ENCODE results near the gene SDK2. TPM values are rescaled to one million over a fixed set of nuclear protein-coding genes. Genes with fewer than 3 reads are reported as not detected.

The SDK2 gene
- polyA plus RNA-seq, 3 donors: 0.01 TPM; not detected in 2

- Histone ChIP-seq H3K27ac (ENCODE audit: low read depth in 1 of 2, low read length in 2 of 2) (no peak overlapping the region), H3K4me2 (replicated peaks; ENCODE audit: extremely low read depth, low read length, poor library complexity, severe bottlenecking) (no peak overlapping the region), H3K79me2 (ENCODE audit: insufficient read depth, low read length) (no peaks in the 10 kb centered on the region), H3K4me3 (replicated peaks in 1 of 3; ENCODE audit: low read depth in 2 of 3, low read length in 3 of 3) (no peak overlapping the region), H2AFZ (ENCODE audit: insufficient read depth, low read depth, low read length, poor library complexity, severe bottlenecking) (no peak overlapping the region), H3K4me1 (ENCODE audit: control insufficient read depth in 1 of 2, insufficient read depth in 2 of 2, low read length in 2 of 2) (peaks cover 25 to 33% of the 10 kb centered on the region in 2 donors), H3K9me3 (replicated peaks in 1 of 2; ENCODE audit: control insufficient read depth in 1 of 2, insufficient read depth in 1 of 2, low read length in 2 of 2) (no peaks in the 10 kb centered on the region), H3K36me3 (replicated peaks in 1 of 2; ENCODE audit: control insufficient read depth in 1 of 2, insufficient read depth in 2 of 2, low read length in 2 of 2) (no peaks in the 10 kb centered on the region), H3K9ac (ENCODE audit: insufficient read depth, low read length, poor library complexity, severe bottlenecking) (no peak overlapping the region), H4K20me1 (ENCODE audit: insufficient read depth, low read length) (no peaks in the 10 kb centered on the region), H3K27me3 (ENCODE audit: control insufficient read depth in 2 of 2, insufficient read depth in 2 of 2, low read length in 2 of 2) (no peaks in the 10 kb centered on the region)
- 80% methylated on average over 8 of the region's 11 CpGs for WGBS (ENCODE audit: insufficient coverage)
- no peak overlapping the region for H3K4me3 Mint-ChIP-seq
- H3K36me3 Mint-ChIP-seq: no peaks in the 10 kb centered on the region
- DNase-seq: no peak
- H3K27me3 Mint-ChIP-seq (ENCODE audit: low read depth in 3 of 3): peaks cover 2 to 9% (median 4%) of the 10 kb centered on the region in 3 donors
- intact Hi-C loops (cut with micrococcal nuclease): no loop called here
- H3K27ac Mint-ChIP-seq: no peak overlapping the region
- H3K9me3 Mint-ChIP-seq: peaks cover 3 to 11% (median 9%) of the 10 kb centered on the region in 7 donors
- peaks cover 35% of the 10 kb centered on the region for H3K4me1 Mint-ChIP-seq
- TF ChIP-seq CTCF (IDR thresholded peaks at IDR 0.05): no peak
These were observed 98.1 kb downstream of the SDK2 start for GRCh38 chr17:73546114-73546513.

GRCh38 chr17:73545109-73546032 is 98.9 kb downstream of the SDK2 start:
- Mint-ChIP-seq H3K4me1 (peaks cover 35% of the 10 kb centered on the region), H3K9me3 (peaks cover 3 to 11% (median 9%) of the 10 kb centered on the region in 7 donors), H3K36me3 (no peaks in the 10 kb centered on the region), H3K27ac (peak overlapping the region in 1 of 7 donors; percentile 9), H3K27me3 (ENCODE audit: low read depth in 3 of 3) (peaks cover 3 to 5% (median 4%) of the 10 kb centered on the region in 3 donors), H3K4me3 (no peak overlapping the region)
- Histone ChIP-seq H3K4me1 (ENCODE audit: control insufficient read depth in 1 of 2, insufficient read depth in 2 of 2, low read length in 2 of 2) (peaks cover 25 to 33% of the 10 kb centered on the region in 2 donors), H3K27me3 (ENCODE audit: control insufficient read depth in 2 of 2, insufficient read depth in 2 of 2, low read length in 2 of 2) (no peaks in the 10 kb centered on the region), H3K36me3 (replicated peaks in 1 of 2; ENCODE audit: control insufficient read depth in 1 of 2, insufficient read depth in 2 of 2, low read length in 2 of 2) (no peaks in the 10 kb centered on the region), H3K27ac (ENCODE audit: low read depth in 1 of 2, low read length in 2 of 2) (no peak overlapping the region), H3K9me3 (replicated peaks in 1 of 2; ENCODE audit: control insufficient read depth in 1 of 2, insufficient read depth in 1 of 2, low read length in 2 of 2) (no peaks in the 10 kb centered on the region), H4K20me1 (ENCODE audit: insufficient read depth, low read length) (no peaks in the 10 kb centered on the region), H2AFZ (ENCODE audit: insufficient read depth, low read depth, low read length, poor library complexity, severe bottlenecking) (no peak overlapping the region), H3K4me2 (replicated peaks; ENCODE audit: extremely low read depth, low read length, poor library complexity, severe bottlenecking) (no peak overlapping the region), H3K4me3 (replicated peaks in 1 of 3; ENCODE audit: low read depth in 2 of 3, low read length in 3 of 3) (no peak overlapping the region), H3K9ac (ENCODE audit: insufficient read depth, low read length, poor library complexity, severe bottlenecking) (no peak overlapping the region), H3K79me2 (ENCODE audit: insufficient read depth, low read length) (no peaks in the 10 kb centered on the region)
- intact Hi-C loops (cut with micrococcal nuclease): no loop called here
- TF ChIP-seq CTCF (IDR thresholded peaks at IDR 0.05): no peak
- DNase-seq: no peak
- 94% methylated on average over 3 of the region's 17 CpGs for WGBS (ENCODE audit: insufficient coverage)
